ENCODE measurements around the gene SLC35A3.
A peak's percentile ranks its signal among the peaks of the same experiment; 100 is the strongest.
"Not testable (repeated sequence)": the region's sequence is repeated elsewhere in the genome, so short reads cannot be mapped to it uniquely, and the experiment has no call there.

SLC35A3 gene

GRCh38 chr1:100036718-100037655 lies 67.2 kb downstream of the SLC35A3 start:
- no peak for DNase-seq

DNA sequence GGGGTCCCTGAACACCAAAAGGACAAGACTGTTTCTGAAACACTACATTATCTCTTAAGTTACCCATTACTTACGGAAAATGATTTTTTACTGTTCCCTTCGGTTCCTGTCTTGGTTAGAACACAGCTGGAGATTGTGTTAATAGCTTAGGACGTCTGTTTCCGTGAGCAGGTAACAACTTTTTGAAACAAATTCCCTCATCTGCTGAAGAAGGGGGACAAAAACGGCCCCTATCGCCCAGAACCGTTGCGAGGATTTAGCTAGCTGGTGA lies 67.8 kb downstream of the SLC35A3 start:
- no peak for DNase-seq

GRCh38 chr1:100037927-100038659 lies 68.3 kb downstream of the SLC35A3 start:
- DNase-seq = peak; percentile 57

DNA sequence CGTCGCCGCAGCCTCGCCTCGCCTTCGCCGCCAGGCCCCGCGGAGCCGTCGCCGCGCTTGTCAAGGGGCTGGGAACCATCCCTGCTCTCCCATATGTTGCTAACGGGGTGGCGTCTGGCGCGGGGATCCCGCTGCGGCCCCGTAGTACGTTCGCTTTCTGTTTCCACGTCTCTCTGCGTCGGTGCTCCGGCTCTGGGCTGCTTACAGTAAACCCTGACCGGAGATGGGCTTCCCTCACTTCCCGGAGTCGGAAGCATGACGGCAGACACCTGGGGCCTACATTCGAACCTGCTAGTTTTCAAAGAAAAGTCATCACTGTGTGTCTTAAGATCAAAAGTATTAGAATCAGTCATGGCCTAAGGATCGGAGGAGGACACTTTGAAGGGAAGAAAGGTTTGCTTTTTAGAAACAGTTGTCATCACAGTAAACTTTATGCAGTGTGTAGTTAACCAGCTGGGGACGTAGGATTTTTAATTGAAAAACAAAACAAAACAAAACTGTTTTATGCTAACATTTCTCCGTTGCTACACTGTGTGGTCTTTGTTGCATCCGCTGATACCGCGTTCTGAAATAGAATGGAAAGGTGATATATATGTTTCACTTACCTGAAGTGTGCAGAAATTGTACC lies 69.0 kb downstream of the SLC35A3 start:
- peak; percentile 11 for DNase-seq

DNA sequence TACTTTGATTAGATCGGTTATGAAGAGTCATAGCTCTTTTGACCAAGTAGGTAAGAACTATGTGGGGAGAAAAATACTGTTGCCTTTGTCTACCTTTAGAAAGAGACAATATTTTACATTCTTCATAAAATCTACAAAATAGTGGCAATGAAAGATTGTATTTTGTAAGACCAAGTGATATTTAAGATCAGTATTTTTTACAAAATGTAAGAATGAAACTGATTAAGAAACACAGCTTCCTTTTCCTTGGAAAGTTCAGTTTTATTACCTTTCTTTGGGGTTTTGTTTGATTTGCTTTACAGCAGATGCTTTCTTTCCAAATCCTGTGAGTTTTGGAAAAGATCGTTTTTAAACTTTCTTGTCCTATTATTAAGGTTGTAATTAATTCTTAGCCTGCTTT lies 69.8 kb downstream of the SLC35A3 start:
- DNase-seq = no peak

DNA sequence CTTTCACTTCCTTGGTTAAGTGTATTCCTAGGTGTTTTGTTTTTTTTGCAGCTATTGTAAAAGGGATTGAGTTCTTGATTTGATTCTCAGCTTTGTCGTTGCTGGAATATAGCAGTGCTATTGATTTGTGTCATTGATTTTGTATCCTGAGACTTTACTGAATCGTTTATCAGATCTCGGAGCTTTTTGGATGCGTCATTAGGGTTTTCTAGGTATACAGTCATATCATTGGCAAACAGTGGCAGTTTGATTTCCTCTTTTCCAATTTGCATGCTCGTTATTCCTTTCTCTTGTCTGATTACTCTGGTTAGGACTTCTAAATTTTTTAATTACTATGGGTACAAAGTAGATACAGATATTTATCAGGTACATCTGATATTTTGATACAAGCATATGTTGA lies 75.4 kb downstream of the SLC35A3 start:
- DNase-seq = no peak

DNA sequence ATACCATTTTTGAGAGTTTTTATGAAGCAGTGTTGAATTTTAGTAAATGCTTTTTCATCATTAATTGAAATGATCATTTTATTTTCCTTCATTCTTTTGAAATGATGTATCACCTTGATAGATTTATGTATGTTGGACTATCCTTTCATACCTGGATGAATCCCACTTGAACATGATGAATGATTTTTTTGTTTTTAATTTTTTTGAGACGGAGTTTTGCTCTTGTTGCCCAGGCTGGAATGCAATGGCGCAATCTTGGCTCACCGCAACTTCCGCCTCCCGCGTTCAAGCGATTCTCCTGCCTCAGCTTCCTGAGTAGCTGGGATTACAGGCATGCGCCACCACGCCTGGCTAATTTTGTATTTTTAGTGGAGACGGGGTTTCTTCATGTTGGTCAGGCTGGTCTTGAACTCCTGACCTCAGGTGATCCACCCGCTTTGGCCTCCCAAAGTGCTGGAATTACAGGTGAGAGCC lies 77.5 kb downstream of the SLC35A3 start:
- DNase-seq = not testable (repeated sequence)

DNA sequence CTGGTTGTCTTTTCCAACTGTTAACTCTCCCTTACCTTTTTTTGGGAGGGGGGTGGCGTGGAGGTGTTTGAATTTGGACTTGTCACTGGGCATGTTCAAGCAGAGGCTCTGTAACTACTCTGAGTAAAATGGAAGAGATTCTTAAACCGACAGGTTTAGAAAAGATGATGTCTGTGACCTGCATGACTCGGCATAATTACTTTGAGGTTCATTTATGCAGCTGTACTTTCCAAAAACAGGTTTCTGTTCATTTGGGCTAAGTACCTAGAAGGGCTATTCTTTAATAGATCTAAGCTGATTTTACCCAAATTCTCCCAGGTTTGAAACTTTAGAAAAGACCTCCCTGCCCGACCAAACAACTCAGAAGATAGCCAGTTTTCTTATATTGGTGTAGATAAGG lies 80.3 kb downstream of the SLC35A3 start:
- DNase-seq = no peak

GRCh38 chr1:100051401-100051800 lies 81.6 kb downstream of the SLC35A3 start:
- no peak for DNase-seq

GRCh38 chr1:100051893-100052292 lies 82.1 kb downstream of the SLC35A3 start:
- no peak for DNase-seq

DNA sequence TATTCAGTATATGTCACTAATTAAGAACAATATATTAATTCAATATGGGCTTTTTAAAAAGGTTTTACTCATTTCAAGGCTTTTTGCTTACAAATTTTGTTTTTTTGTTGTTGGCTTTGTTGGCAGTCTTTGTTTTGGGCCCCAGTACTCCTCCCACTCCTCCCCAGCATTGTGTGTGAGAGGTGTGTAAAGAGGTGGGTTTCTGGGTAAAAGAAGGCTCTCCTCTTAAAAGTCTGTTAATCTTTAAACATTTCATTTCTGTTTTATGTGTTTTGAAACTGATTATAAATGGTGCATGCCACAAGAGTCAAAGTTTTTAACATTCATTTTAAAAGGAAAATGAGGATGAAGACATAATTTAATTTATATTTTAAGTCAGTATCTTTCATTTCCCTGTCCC lies 83.3 kb downstream of the SLC35A3 start:
- DNase-seq = no peak

- DNase-seq = no peak
These were observed 83.9 kb downstream of the SLC35A3 start for GRCh38 chr1:100053727-100054126.

DNA sequence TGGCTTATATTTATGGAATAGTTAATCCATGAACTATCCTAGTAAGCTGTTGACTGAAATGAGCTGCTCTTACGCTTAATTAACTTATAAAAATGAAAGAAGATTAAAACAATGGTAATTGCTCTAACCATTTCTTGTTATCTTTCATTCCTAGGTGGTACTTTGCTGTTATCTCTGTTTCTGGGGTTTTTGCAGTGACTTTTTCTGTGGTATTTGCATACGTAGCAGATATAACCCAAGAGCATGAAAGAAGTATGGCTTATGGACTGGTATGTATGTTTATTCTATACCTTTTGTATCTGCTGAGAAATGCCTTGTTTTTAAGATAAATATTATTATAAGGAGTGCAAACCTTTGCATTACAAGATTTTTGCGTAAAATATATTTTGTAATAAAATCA lies 91.9 kb downstream of the SLC35A3 start:
- DNase-seq = no peak

- no peak for DNase-seq
These were observed 95.6 kb downstream of the SLC35A3 start for GRCh38 chr1:100065183-100065968.

DNA sequence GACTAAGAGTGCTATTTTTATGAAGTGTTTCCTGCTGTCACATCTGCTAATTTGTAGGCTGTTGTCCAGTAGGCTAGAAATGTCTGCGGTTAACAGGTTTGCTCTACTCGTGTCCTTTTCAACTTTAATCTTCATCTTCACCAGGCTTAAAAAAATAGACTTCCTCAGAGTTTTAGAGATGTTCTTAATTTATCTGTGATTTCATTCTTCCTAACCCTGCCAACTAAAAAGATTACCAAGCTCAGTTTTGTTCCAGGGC lies 96.1 kb downstream of the SLC35A3 start:
- no peak for DNase-seq

- no peak for DNase-seq
These were observed 100.6 kb downstream of the SLC35A3 start for GRCh38 chr1:100070201-100070939.

- DNase-seq = no peak
These were observed 103.7 kb downstream of the SLC35A3 start for GRCh38 chr1:100073531-100073930.

DNA sequence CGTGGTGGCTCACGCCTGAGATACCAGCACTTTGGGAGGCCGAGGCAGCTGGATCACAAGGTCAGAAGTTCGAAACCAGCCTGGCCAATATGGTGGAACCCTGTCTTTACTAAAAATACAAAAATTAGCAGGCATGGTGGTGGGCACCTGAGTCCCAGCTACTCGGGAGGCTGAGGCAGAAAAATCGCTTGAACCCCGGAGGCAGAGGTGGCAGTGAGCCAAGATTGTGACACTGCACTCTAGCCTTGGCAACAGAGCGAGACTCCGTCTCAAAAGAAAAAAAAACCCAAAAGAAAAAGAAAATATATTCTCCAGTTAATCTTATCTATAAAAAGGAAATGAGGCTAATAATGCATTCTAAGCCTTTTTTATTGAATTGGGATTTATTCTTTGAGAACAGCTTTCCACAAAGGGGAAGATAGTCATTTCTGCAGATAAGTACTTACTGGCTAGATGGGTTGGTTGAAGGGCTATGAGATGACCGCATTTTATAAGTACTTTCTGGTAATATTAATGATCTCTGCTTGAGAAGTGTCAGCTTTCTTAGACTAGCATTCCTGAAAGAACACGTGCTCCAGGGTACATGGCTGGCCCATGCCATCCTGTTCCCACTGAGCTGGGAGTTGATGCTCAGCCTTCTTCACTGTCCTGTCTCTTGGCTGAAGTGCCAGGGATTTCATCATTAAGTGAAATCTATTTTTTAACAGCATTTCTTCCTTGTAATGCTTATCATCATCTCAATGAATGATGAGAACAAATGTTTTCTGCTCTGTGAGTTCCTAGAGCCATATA lies 105.0 kb downstream of the SLC35A3 start:
- DNase-seq = no peak

DNA sequence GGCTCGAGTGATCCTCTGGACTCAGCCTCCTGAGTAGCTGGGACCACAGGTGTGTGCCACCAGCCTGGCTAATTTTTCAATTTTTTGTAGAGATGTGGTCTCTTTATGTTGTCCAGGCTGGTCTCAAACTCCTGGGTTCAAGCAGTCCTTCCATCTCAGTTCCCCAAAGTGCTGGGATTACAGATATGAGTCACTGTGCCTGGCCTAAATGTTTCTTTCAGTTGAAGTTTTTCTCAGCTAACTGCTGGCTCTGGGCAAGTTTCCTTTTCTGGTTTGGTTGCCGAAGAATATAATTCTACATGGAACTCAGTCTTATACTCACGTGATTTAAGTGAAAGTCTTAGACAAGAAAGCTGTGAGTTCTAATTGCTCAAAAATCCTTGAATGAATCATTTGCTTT lies 106.0 kb downstream of the SLC35A3 start:
- DNase-seq = no peak

DNA sequence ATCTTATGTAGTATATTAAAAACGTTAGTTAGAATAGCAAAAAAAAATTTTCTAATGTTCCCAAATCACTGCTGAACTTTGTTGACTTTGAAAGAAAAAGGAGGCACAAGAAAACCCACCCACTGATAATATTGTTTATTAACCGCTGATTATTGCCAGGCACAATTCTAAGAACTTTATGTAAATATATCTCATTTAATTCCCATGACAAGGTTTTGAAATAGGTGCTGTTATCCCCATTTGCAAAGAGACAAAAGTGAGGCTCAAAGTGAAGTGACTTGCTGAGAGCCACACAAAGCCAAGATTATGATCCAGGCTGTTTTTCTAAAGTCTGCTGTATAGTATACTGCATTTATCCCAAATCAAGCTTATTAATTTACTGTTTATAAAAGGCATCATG lies 106.5 kb downstream of the SLC35A3 start:
- no peak for DNase-seq

DNA sequence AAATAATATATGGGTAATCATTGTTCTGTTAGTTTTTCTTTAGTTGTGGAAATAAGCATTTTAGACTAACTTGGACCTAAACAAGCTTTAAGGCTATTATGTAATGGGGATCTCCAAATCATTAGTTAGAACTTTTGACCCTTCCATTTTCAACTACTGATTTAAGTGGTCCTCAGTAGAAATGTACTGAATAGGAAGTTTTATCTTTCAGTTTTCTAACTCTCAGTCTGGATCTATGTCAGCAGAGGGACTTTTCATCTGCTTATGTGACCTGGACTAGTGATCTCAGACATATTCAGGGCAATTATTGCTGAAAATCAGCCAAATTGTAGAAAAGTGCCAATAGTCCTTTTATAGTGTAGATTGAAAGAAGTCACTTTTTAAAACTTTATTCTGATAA lies 106.9 kb downstream of the SLC35A3 start:
- DNase-seq = no peak

GRCh38 chr1:100077531-100077930 lies 107.7 kb downstream of the SLC35A3 start:
- no peak for DNase-seq

Data from NCI-H1417 treated with DMSO at 0.1 percent for 48 hours (cell line).